RWPE1 (cell line): ENCODE results near the gene NRXN3.

ENCODE experiments used
- CTCF ChIA-PET: fragments of 350-600 bp; sonication (Branson Sonifier 250); formaldehyde crosslinking; extraction: SDS; loops from one replicate; lab custom pipeline; 2021; lab: Yijun Ruan, JAX
- POLR2A ChIA-PET: fragments of 400-600 bp; formaldehyde crosslinking; extraction: SDS; loops from one replicate; lab custom pipeline; 2020; ENCODE audit warnings: antibody characterized with exemption; ENCODE audit not compliant: low non-redundant PET; lab: Yijun Ruan, JAX
- DNase-seq: peaks from one replicate; pipeline ENCODE4 v3.0.0; 2012; ENCODE audit warnings: low spot score
- H3K27ac ChIP-seq: fragments of 450-650 bp; 2 replicates; pipeline ENCODE4 v1.5.1; 2017
- CTCF ChIP-seq: fragments of 450-650 bp; conservative IDR thresholded peaks from 2 replicates; pipeline ENCODE4 v1.5.1; 2017; ENCODE audit warnings: low read depth, mild to moderate bottlenecking

NRXN3 gene

GRCh38 chr14:78737601-78738000 is 567.4 kb downstream of the NRXN3 start:
- TF ChIP-seq CTCF: no peak
- no peak overlapping the region for H3K27ac ChIP-seq
- CTCF ChIA-PET: no interaction called here
- POLR2A ChIA-PET: no interaction called here
- DNase-seq: no peak

GRCh38 chr14:78746086-78746595 is 576.0 kb downstream of the NRXN3 start:
- ChIA-PET POLR2A (no interaction called here), CTCF (no interaction called here)
- DNase-seq: no peak

GRCh38 chr14:78747813-78748212 is 577.6 kb downstream of the NRXN3 start:
- TF ChIP-seq CTCF: no peak
- CTCF ChIA-PET: interaction anchor here (0.6 kb wide), 1 partner anchor 93 kb away, joined by 4 read pairs; no protein-coding TSS in a partner anchor
- DNase-seq: no peak
- H3K27ac ChIP-seq: no peak overlapping the region
- POLR2A ChIA-PET: no interaction called here

More at GRCh38 chr14:78746086-78746595, 576.0 kb downstream of the NRXN3 start:
- H3K27ac ChIP-seq: no peak overlapping the region
- TF ChIP-seq CTCF: no peak

- H3K27ac ChIP-seq: no peak overlapping the region
- ChIA-PET CTCF (interaction anchor here (1.0 kb wide), 1 partner anchor 10 kb away, joined by 3 read pairs; no protein-coding TSS in a partner anchor), POLR2A (no interaction called here)
- no peak for DNase-seq
- no peak for TF ChIP-seq CTCF
Measured at GRCh38 chr14:78752518-78753188, 582.5 kb downstream of the NRXN3 start.

- POLR2A ChIA-PET: no interaction called here
- CTCF ChIA-PET: no interaction called here
- no peak overlapping the region for H3K27ac ChIP-seq
- DNase-seq: no peak
- no peak for TF ChIP-seq CTCF
Measured at GRCh38 chr14:78754059-78754458, 583.9 kb downstream of the NRXN3 start.

- ChIA-PET POLR2A (no interaction called here), CTCF (interaction anchor here (0.6 to 1.1 kb wide), 5 partner anchors 9 to 625 kb away, joined by 3 to 5 read pairs (median 4); no protein-coding TSS in a partner anchor)
- TF ChIP-seq CTCF: peak; percentile 41; the same call in 1 of the 2 replicates
- no peak overlapping the region for H3K27ac ChIP-seq
- no peak for DNase-seq
Measured at GRCh38 chr14:78758333-78758732, 588.2 kb downstream of the NRXN3 start.
